HG03457 (cell line): ENCODE data around the gene E2F4.

Experiments
- ATAC-seq: cut with Tn5 transposase; IDR thresholded peaks from one replicate; pipeline ENCODE4 v1.9.1; 2021; ENCODE audit warnings: moderate number of reproducible peaks; ENCODE audit not compliant: unreplicated experiment

The E2F4 gene

GRCh38 chr16:67230809-67231660 is 39.1 kb downstream of the E2F4 start:
- no peak for ATAC-seq

- ATAC-seq = no peak
These were observed 41.6 kb downstream of the E2F4 start for GRCh38 chr16:67233596-67233995.

- ATAC-seq = no peak
These were observed 42.2 kb downstream of the E2F4 start for GRCh38 chr16:67234180-67234597.

GRCh38 chr16:67235816-67236562 is 44.0 kb downstream of the E2F4 start:
- ATAC-seq = no peak

- ATAC-seq = no peak
These were observed 44.8 kb downstream of the E2F4 start for GRCh38 chr16:67236563-67237395.

GRCh38 chr16:67237396-67238277 is 45.7 kb downstream of the E2F4 start:
- no peak for ATAC-seq

GRCh38 chr16:67238278-67238575 is 46.3 kb downstream of the E2F4 start:
- no peak for ATAC-seq

- no peak for ATAC-seq
These were observed 47.0 kb downstream of the E2F4 start for GRCh38 chr16:67238806-67239470.

- ATAC-seq = no peak
These were observed 48.6 kb downstream of the E2F4 start for GRCh38 chr16:67240506-67240905.

- no peak for ATAC-seq
These were observed 49.3 kb downstream of the E2F4 start for GRCh38 chr16:67241008-67241900.

GRCh38 chr16:67242138-67242730 is 50.3 kb downstream of the E2F4 start:
- ATAC-seq = no peak

- ATAC-seq = no peak
These were observed 51.5 kb downstream of the E2F4 start for GRCh38 chr16:67243481-67243880.

- peak; percentile 42 for ATAC-seq
These were observed 52.6 kb downstream of the E2F4 start for GRCh38 chr16:67244387-67245185.

- no peak for ATAC-seq
These were observed 53.2 kb downstream of the E2F4 start for GRCh38 chr16:67245186-67245585.

- ATAC-seq = no peak
These were observed 53.7 kb downstream of the E2F4 start for GRCh38 chr16:67245674-67246080.

GRCh38 chr16:67246081-67246755 is 54.3 kb downstream of the E2F4 start:
- no peak for ATAC-seq

GRCh38 chr16:67246756-67247191 is 54.8 kb downstream of the E2F4 start:
- ATAC-seq = no peak
